GM19395 (cell line): Measurements from ENCODE around the gene ATG4A.

Experiments used
- ATAC-seq: cut with Tn5 transposase; IDR thresholded peaks from one replicate; pipeline ENCODE4 v1.9.1; 2021; ENCODE audit warnings: mild to moderate bottlenecking, moderate library complexity; ENCODE audit not compliant: unreplicated experiment

ATG4A gene

GRCh38 chrX:108091264-108091877, at the start of gene ATG4A, which contains the start of gene PSMD10:
TSS of gene ATG4A (plus strand) at chrX:108091778. CDS start at chrX:108091827, 49 bp downstream.
TSS of gene PSMD10 (minus strand) at chrX:108091542. CDS start at chrX:108091520, 22 bp downstream.
- ATAC-seq, result peak; percentile 96

- no peak for ATAC-seq
These were observed 46.9 kb upstream of the ATG4A start, which contains the start of gene VSIG1 for GRCh38 chrX:108044554-108045256. TSS of gene VSIG1 (plus strand) at chrX:108045065. CDS start at chrX:108045131, 66 bp downstream.

DNA sequence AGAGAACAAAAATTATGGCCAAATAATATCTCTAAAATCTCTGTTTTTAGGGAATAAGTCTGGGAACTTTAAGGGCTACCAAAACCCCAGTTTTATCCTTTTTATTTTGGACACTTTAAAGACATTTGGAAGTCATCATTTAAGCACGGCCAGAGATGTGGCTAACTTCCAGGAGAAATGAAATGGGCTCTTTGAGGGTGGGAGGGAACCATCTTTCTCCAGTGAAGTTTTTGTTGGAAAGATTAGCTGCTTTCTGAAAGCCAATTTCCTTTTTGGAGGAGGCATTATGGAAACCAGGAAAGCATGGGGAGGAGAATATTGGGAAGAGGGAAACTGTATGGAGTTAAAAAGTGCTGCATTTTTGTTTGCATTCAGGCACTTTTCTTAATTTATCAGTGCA, 41.9 kb upstream of the ATG4A start:
- no peak for ATAC-seq

DNA sequence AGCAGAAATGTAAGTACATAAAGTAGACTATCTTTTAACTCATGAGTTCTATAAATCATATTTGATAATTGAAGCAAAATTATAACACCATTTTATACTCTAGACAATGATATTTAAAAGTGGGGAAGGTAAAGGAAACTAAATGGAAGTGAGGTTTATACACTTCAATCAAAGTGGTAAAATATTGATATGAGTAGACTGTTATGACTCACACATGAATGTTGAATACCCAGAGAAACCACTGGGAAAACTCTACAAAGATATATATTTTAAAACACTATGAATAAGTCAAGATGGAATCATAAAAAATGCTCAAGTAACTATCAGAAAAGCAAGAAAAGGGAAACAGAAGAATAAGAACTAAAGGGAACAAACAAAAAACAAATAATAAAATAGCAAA, 38.4 kb upstream of the ATG4A start:
- no peak for ATAC-seq

DNA sequence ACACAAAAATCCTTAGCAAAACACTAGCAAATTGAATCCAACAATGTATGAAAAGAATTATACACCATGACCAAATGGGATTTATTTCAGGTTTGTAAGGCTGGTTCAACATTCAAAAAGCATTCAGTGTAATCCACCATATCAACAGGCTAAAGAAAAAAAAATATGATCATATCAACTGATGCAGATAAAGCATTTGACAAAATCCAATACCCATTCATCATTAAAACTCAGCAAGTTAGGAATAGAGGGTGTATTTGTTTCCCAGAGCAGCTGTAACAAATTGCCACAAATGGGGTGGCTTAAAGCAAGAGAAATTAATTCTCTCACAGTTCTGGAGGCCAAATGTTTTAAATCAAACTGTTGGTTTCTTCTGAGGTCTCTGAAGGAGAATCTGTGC, 36.0 kb upstream of the ATG4A start:
- no peak for ATAC-seq

DNA sequence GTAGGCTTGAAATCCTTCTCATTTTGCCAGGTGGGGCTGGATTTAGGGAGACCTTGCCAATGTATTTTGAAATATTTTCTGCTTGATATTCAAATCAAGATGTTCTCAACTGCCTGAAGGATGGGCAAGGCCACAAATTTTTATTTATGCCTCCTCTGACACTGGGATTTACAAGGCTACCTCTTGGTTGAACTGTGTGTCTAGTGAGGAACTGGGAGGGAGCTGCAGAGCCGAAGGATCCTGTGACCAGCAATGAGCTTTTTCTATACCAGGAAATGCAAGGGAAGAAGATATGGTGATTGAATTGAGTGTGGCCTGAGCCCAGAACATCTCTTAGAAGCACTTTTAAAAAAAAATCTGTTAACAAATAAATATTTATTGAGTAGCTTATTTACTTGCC, 31.8 kb upstream of the ATG4A start:
- ATAC-seq, result no peak

- ATAC-seq, result no peak
These were observed 27.6 kb upstream of the ATG4A start for GRCh38 chrX:108064001-108064400.

- no peak for ATAC-seq
These were observed 27.0 kb upstream of the ATG4A start for GRCh38 chrX:108064613-108065012.

GRCh38 chrX:108068121-108068520, 23.5 kb upstream of the ATG4A start:
- no peak for ATAC-seq

- ATAC-seq, result no peak
These were observed 20.7 kb upstream of the ATG4A start for GRCh38 chrX:108070891-108071290.

DNA sequence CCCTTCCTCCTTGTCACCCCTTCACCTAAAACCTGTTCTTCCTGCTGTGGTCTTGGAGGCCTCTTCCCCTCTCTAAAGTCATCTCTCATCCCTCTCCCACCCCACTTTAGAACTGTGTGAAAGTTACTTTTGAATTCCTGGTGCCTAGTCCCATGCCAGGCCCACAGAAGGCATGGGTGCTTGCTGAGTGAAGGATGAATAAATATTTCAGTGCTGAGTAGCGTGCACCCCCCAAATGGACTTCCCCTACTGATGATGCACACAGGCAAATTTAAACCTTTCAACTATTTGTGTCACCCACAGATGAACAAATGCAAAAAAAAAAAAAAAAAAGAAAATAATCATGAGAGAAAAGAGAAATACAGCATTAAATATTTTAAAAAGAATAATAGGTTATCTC, 20.0 kb upstream of the ATG4A start:
- no peak for ATAC-seq

DNA sequence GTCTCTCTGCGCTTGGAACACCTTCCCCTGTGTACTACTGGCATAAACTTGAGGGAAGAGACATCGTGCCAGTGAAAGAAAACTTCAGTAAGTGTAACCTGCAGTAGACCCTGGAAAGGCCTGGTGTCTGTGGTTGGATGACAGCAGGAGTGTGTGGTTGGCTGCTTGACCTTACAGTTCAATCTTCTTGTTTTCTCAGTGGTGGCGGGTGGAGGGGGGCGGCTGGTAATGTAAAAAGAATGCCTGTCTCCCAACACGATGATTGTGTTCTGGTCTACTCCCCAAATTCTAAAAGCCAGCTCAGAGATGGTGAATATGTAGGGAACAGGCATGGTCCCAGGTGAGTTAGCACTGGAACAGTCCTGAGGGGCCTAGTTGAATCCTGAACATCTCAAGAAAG, 18.8 kb upstream of the ATG4A start:
- no peak for ATAC-seq

GRCh38 chrX:108081110-108081509, 10.5 kb upstream of the ATG4A start:
- ATAC-seq, result no peak

DNA sequence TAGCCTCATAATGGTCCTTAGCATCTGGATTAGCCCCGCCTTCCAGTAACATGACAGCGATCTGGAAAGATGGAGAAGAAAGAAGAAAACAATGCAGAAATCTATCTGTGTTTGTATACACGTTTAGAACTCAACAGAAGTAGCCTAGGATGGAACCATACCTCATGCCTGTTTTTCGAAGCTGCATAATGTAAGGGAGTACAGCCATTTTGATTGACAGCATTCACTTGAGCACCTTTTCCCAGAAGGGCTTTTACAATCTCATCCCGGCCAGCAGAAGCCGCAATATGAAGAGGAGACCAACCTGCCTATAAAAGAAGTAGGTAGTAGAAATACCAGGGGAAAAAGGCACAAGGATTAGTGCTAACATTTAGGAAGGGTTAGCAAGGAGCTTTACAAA, 3.8 kb upstream of the ATG4A start:
- no peak for ATAC-seq

- ATAC-seq, result no peak
These were observed 3.1 kb upstream of the ATG4A start for GRCh38 chrX:108088511-108088910.

GRCh38 chrX:108090491-108091263, 901 bp upstream of the ATG4A start:
- peak; percentile 3 for ATAC-seq

DNA sequence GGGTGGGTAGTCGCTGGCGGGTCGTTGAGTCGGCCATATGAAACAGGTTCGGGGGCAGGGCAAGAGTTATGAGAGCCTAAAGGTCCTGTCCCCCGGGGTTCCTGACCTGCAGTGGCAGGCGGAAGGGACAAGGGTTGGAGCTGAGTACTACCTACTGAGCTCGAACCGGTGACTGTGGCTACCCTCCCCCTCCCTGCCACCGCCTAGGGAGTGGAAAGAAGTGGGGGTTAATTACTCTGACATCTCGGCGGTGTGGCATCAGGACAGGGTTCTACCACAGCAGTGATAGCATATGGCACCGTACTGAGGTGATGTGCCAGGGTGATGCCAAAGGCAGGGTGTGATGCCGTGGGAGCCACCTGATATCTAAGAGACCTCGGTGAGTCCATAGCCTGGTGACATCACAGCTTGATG, 307 bp downstream of the ATG4A start:
- ATAC-seq, result peak; percentile 52

DNA sequence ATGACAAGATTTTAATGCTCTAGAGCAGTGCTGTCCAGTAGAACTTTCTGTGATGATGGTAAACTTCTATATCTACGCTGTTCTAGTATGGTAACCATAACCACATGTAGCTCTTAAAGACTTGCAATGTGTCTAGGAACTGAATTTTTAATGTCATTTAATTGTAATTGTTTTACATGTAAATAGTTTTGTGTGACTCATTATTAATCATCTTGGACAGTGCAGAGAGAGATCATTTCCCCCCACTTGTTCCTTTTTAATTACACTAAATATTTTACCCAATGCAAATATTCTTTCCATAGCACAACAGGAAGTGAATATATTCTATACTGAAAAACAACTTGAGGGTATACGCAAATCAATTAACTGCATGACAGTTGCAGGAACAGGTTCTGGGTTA, 5.8 kb downstream of the ATG4A start:
- no peak for ATAC-seq

DNA sequence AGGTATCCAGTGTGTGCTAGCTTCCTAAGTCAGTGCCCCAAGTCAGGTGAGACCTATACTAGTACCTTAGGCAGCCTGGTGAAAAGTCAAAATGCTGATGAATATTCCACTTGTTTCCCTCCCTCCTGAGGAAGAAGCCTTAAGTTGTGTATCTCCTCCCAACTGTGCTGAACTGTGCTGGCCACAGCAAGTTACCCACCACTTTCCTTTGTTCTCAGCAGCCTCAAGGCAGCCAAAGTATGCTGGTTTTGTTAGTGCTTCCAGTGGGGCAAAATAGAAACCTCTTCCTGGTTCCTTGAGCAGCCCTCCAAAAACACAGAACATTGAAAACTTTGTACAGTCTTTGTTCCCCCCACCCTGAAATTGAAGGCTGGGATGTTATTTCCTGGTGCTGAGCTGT, 13.9 kb downstream of the ATG4A start:
- ATAC-seq, result no peak

DNA sequence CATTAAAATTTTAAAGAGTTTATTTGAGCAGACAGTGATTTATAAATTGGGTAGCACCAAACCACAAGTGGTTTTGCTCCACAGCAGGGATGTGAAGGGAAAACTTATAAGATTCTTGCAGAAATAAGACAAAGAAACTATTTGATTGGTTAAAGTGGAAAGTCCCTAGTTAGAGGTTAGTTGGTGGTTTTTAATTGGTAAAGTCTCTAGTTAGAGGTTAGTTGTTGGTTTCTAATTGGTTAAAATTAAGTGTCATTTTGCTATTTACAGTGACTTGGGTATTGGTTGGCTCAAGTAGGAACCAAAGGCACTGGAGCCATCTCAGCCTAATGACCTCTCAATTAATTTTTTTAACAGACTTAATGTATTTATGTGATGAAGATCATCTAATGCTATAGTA, 23.0 kb downstream of the ATG4A start:
- no peak for ATAC-seq

DNA sequence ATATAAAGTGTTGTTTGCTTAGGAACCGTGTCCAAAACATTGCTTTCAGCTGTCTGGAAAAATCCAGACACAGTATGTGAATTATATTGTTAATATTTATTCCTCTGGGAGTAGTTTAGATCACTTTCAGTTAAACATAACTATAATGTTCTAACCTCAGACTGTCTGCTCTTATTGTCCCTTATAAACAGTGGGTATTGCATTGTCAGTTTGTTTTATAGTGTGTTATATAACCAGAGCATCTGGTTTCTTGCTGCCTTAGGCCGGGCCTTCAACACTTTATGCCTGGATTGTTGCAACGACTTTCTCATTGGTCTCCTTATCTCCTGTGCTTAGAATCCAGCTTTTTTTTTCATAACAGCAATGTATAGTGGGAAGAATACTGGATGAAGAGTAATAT, 26.4 kb downstream of the ATG4A start:
- no peak for ATAC-seq

- ATAC-seq, result no peak
These were observed 29.7 kb downstream of the ATG4A start for GRCh38 chrX:108121291-108121690.
